ENCODE measurements around the gene WNT1. TPM values are rescaled to one million over a fixed set of nuclear protein-coding genes. Genes with fewer than 3 reads are reported as not detected.

WNT1 gene
- total RNA-seq, 2 donors from 2014 or later, result not detected

- ATAC-seq, result no peak
- Histone ChIP-seq H3K27me3 (no peaks in the 10 kb centered on the region), H3K4me3 (peak overlapping the region; percentile 18 to 50), H3K4me1 (peaks cover 37% of the 10 kb centered on the region), H3K36me3 (replicated peaks in 1 of 2; ENCODE audit: insufficient read depth in 1 of 2, low read depth in 2 of 2) (peaks cover 0 to 8% of the 10 kb centered on the region in 2 donors), H3K27ac (no peak overlapping the region), H3K9me3 (no peaks in the 10 kb centered on the region)
- DNase-seq, result peak in 1 of 4 donors; percentile 45
- intact Hi-C loops (cut with DNase I), result no loop called here
- TF ChIP-seq POLR2A (IDR thresholded peaks at IDR 0.05) (no peak), CTCF (IDR thresholded peaks at IDR 0.05) (no peak)
- WGBS, 2 donors, result 1% methylated on average over 28 to 46 of the region's 48 CpGs
Observed at GRCh38 chr12:48998497-48999353, 20.6 kb downstream of the WNT1 start.

- H3K9me3 ChIP-seq, result no peaks in the 10 kb centered on the region
- H3K4me3 ChIP-seq, result peak within 1 kb of the TSS; percentile 18 to 50
- TF ChIP-seq POLR2A (IDR thresholded peaks at IDR 0.05), result no peak
- no peak for TF ChIP-seq CTCF (IDR thresholded peaks at IDR 0.05)
- intact Hi-C loops (cut with DNase I), result no loop called here
- H3K27ac ChIP-seq, result no peak within 1 kb of the TSS
- H3K4me1 ChIP-seq, result peaks cover 37% of the 10 kb centered on the region
- ATAC-seq, result no peak
- WGBS, 2 donors, result 0 to 1% methylated on average over 6 to 26 of the region's 30 CpGs
- peaks cover 0 to 11% of the 10 kb centered on the region in 2 donors for H3K36me3 ChIP-seq (replicated peaks in 1 of 2; ENCODE audit: insufficient read depth in 1 of 2, low read depth in 2 of 2)
- H3K27me3 ChIP-seq, result no peaks in the 10 kb centered on the region
- peak; percentile 24 to 52 (median 34) for DNase-seq
Observed at GRCh38 chr12:48999371-49000131, 21.4 kb downstream of the WNT1 start, which contains the start of gene DDN. TSS of gene DDN (minus strand) at chr12:48999375. CDS start at chr12:48999287, 88 bp downstream.

GRCh38 chr12:49000346-49000745 is 22.2 kb downstream of the WNT1 start:
- no peak overlapping the region for H3K4me3 ChIP-seq
- H3K27me3 ChIP-seq, result no peaks in the 10 kb centered on the region
- H3K9me3 ChIP-seq, result no peaks in the 10 kb centered on the region
- WGBS, 2 donors, result 91 to 92% methylated on average over 2 of the region's 2 CpGs
- intact Hi-C loops (cut with DNase I), result no loop called here
- H3K27ac ChIP-seq, result no peak overlapping the region
- peaks cover 0 to 14% of the 10 kb centered on the region in 2 donors for H3K36me3 ChIP-seq (replicated peaks in 1 of 2; ENCODE audit: insufficient read depth in 1 of 2, low read depth in 2 of 2)
- no peak for TF ChIP-seq CTCF (IDR thresholded peaks at IDR 0.05)
- no peak for TF ChIP-seq POLR2A (IDR thresholded peaks at IDR 0.05)
- no peak for ATAC-seq
- H3K4me1 ChIP-seq, result peaks cover 33% of the 10 kb centered on the region
- no peak for DNase-seq

GRCh38 chr12:49008943-49009342 is 30.8 kb downstream of the WNT1 start:
- H3K4me1 ChIP-seq, result peaks cover 7% of the 10 kb centered on the region
- WGBS, 2 donors, result 42 to 71% methylated on average over 1 of the region's 1 CpG
- DNase-seq, result no peak
- no peak overlapping the region for H3K4me3 ChIP-seq
- no peaks in the 10 kb centered on the region for H3K27me3 ChIP-seq
- H3K36me3 ChIP-seq (replicated peaks in 1 of 2; ENCODE audit: insufficient read depth in 1 of 2, low read depth in 2 of 2), result peaks cover 0 to 10% of the 10 kb centered on the region in 2 donors
- H3K9me3 ChIP-seq, result no peaks in the 10 kb centered on the region
- TF ChIP-seq CTCF (IDR thresholded peaks at IDR 0.05) (no peak), POLR2A (IDR thresholded peaks at IDR 0.05) (no peak)
- H3K27ac ChIP-seq, result no peak overlapping the region
- no peak for ATAC-seq
- intact Hi-C loops (cut with DNase I), result no loop called here
